AG09309 (cell line): ENCODE measurements around the gene RAPGEF5.

ENCODE experiments used
- DNase-seq: peaks from one replicate; pipeline ENCODE4 v3.0.0-alpha.2; 2010; ENCODE audit warnings: low read depth
- H3K4me3 ChIP-seq: 2 replicates; pipeline ENCODE4 v1.5.1; 2011; ENCODE audit warnings: mild to moderate bottlenecking, low read depth, low read length, moderate library complexity; ENCODE audit not compliant: control insufficient read depth
- TF ChIP-seq, protein P1 (sequence below): IDR thresholded peaks from 2 replicates; pipeline ENCODE4 v1.5.1; 2011; ENCODE audit warnings: mild to moderate bottlenecking, low read depth, low read length, inconsistent platforms; ENCODE audit not compliant: insufficient read depth, control insufficient read depth; ENCODE audit errors: missing control alignments

The RAPGEF5 gene

GRCh38 chr7:22295402-22296264 lies 61.3 kb downstream of the RAPGEF5 start:
- TF ChIP-seq, protein P1, sequence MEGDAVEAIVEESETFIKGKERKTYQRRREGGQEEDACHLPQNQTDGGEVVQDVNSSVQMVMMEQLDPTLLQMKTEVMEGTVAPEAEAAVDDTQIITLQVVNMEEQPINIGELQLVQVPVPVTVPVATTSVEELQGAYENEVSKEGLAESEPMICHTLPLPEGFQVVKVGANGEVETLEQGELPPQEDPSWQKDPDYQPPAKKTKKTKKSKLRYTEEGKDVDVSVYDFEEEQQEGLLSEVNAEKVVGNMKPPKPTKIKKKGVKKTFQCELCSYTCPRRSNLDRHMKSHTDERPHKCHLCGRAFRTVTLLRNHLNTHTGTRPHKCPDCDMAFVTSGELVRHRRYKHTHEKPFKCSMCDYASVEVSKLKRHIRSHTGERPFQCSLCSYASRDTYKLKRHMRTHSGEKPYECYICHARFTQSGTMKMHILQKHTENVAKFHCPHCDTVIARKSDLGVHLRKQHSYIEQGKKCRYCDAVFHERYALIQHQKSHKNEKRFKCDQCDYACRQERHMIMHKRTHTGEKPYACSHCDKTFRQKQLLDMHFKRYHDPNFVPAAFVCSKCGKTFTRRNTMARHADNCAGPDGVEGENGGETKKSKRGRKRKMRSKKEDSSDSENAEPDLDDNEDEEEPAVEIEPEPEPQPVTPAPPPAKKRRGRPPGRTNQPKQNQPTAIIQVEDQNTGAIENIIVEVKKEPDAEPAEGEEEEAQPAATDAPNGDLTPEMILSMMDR, result peak; percentile 32
- no peak for DNase-seq
- H3K4me3 ChIP-seq, result no peak overlapping the region

DNA sequence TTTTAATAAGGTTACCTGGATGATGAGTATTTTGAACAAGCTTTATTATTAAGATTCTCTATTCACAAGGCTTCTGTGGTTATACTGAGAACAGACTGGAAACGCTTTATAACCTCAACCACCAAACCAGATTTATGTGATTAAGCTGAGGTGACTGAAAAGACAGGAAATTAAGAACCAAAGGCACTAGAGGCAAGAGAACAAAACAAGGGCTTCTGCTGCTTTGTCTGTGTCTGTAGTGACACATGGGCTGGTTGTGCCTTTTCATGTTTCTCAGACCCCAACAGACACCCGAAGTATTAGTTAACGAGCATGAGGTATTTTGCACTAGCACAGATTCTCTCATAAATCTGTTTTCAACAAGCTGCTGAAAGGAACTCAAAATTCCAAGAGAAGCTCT lies 64.4 kb downstream of the RAPGEF5 start:
- no peak for DNase-seq
- no peak overlapping the region for H3K4me3 ChIP-seq
- TF ChIP-seq, protein P1, result no peak

DNA sequence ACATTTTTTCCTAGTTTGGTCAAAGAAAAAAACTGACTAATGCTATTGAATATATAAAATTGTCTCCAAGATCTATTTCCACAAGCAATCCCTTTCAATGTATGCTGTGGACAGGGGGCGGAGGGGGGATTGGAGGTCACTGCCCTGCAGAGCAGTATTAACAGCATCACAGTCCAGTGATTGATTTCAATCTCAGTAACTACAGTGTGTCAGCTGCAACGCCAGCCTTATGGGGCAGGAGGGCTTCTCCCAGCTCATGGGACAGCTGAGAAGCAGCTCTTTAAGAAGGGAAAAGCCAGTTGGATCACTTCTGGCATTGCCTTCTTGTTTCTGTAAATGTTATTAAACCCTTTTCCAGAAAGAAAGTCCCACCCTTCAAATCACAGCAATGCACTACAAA lies 65.0 kb downstream of the RAPGEF5 start:
- no peak for DNase-seq
- H3K4me3 ChIP-seq, result no peak overlapping the region
- TF ChIP-seq, protein P1, result no peak

- DNase-seq, result no peak
- H3K4me3 ChIP-seq, result no peak overlapping the region
- TF ChIP-seq, protein P1, result no peak
These were observed 68.8 kb downstream of the RAPGEF5 start for GRCh38 chr7:22288202-22288601.

GRCh38 chr7:22287412-22287811 lies 69.5 kb downstream of the RAPGEF5 start:
- H3K4me3 ChIP-seq, result no peak overlapping the region
- DNase-seq, result no peak
- TF ChIP-seq, protein P1, result no peak

DNA sequence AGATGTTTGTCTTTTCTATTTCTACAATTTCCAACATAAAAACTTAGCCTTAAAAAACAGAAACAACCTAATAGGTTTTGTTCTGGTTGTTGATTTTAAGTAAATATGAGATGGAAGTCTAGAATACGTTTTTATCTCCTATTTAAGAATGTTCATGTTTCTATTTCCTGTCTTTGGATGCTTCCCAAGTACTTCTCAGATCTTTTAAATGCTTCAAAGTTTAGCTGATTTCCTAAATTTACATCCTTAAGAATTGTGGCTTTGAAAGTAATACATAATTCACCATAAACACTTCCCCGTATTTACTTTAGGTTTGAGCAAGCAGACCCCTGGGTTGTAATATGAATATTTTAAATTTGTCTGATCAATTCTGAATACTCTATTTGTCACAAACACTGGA lies 70.5 kb downstream of the RAPGEF5 start:
- no peak overlapping the region for H3K4me3 ChIP-seq
- TF ChIP-seq, protein P1, result no peak
- DNase-seq, result no peak
